ENCODE data around the gene CTDSPL. TPM values are rescaled to one million over a fixed set of nuclear protein-coding genes. Genes with fewer than 3 reads are reported as not detected.

The CTDSPL gene
- total and polyA plus RNA-seq, 7 donors = 2.7 to 24.6 (median 6.8) TPM

- Histone ChIP-seq H3K36me3 (ENCODE audit: insufficient read depth in 1 of 2, low read depth in 1 of 2) (no peaks in the 10 kb centered on the region), H3K4me1 (peaks cover 5% of the 10 kb centered on the region), H3K27ac (no peak overlapping the region), H3K9me3 (no peaks in the 10 kb centered on the region), H3K27me3 (ENCODE audit: insufficient read depth in 3 of 3, low read length in 2 of 3) (peaks cover 0 to 2% (median 0%) of the 10 kb centered on the region in 3 donors), H3K4me3 (no peak overlapping the region)
- no peak for TF ChIP-seq CTCF (IDR thresholded peaks at IDR 0.05)
- DNase-seq = no peak
- ATAC-seq = no peak
- intact Hi-C loops (cut with DNase I) = no loop called here
- 77 to 82% (median 81%) methylated on average over 9 of the region's 9 CpGs for WGBS, 3 donors
These were observed 37.4 kb upstream of the CTDSPL start for GRCh38 chr3:37824090-37824953.

- WGBS, 3 donors = 16 to 24% (median 17%) methylated on average over 1 of the region's 1 CpG
- peaks cover 0 to 2% (median 0%) of the 10 kb centered on the region in 3 donors for H3K27me3 ChIP-seq (ENCODE audit: insufficient read depth in 3 of 3, low read length in 2 of 3)
- no peak overlapping the region for H3K4me3 ChIP-seq
- TF ChIP-seq CTCF (IDR thresholded peaks at IDR 0.05) = no peak
- H3K27ac ChIP-seq = no peak overlapping the region
- no peaks in the 10 kb centered on the region for H3K36me3 ChIP-seq (ENCODE audit: insufficient read depth in 1 of 2, low read depth in 1 of 2)
- DNase-seq (no peak), ATAC-seq (no peak)
- no peaks in the 10 kb centered on the region for H3K9me3 ChIP-seq
- H3K4me1 ChIP-seq = peaks cover 5% of the 10 kb centered on the region
- intact Hi-C loops (cut with DNase I) = no loop called here
These were observed 36.7 kb upstream of the CTDSPL start for GRCh38 chr3:37824954-37825328.

GRCh38 chr3:37825744-37826400 is 35.8 kb upstream of the CTDSPL start:
- Histone ChIP-seq H3K4me1 (peaks cover 5% of the 10 kb centered on the region), H3K27me3 (ENCODE audit: insufficient read depth in 3 of 3, low read length in 2 of 3) (peaks cover 0 to 2% (median 0%) of the 10 kb centered on the region in 3 donors), H3K9me3 (no peaks in the 10 kb centered on the region), H3K4me3 (no peak overlapping the region), H3K27ac (no peak overlapping the region), H3K36me3 (ENCODE audit: insufficient read depth in 1 of 2, low read depth in 1 of 2) (no peaks in the 10 kb centered on the region)
- 80 to 89% (median 84%) methylated on average over 3 of the region's 3 CpGs for WGBS, 3 donors
- no peak for ATAC-seq
- intact Hi-C loops (cut with DNase I) = no loop called here
- TF ChIP-seq CTCF (IDR thresholded peaks at IDR 0.05) = no peak
- no peak for DNase-seq

- H3K27me3 ChIP-seq (ENCODE audit: insufficient read depth in 3 of 3, low read length in 2 of 3) = no peaks in the 10 kb centered on the region
- TF ChIP-seq CTCF (IDR thresholded peaks at IDR 0.05) = no peak
- H3K27ac ChIP-seq = no peak overlapping the region
- H3K9me3 ChIP-seq = no peaks in the 10 kb centered on the region
- WGBS, 3 donors = 88 to 91% (median 89%) methylated on average over 2 of the region's 2 CpGs
- no peak for ATAC-seq
- no peaks in the 10 kb centered on the region for H3K36me3 ChIP-seq (ENCODE audit: insufficient read depth in 1 of 2, low read depth in 1 of 2)
- no peak for DNase-seq
- peaks cover 5% of the 10 kb centered on the region for H3K4me1 ChIP-seq
- intact Hi-C loops (cut with DNase I) = no loop called here
- no peak overlapping the region for H3K4me3 ChIP-seq
These were observed 35.2 kb upstream of the CTDSPL start for GRCh38 chr3:37826502-37826901.

All from psoas muscle (tissue), 8 donors.